Activated CD4-positive, alpha-beta memory T cell treated with anti-CD3 and anti-CD28 coated beads, Interleukin-2, amount 10 ng/mL, durations not matched to agents 7 days and 5 days (primary cell): Measurements from ENCODE around the gene ANKRD36. TPM values are rescaled to one million over a fixed set of nuclear protein-coding genes. Genes with fewer than 3 reads are reported as not detected.
"Not testable (repeated sequence)": the region's sequence is repeated elsewhere in the genome, so short reads cannot be mapped to it uniquely, and the experiment has no call there.

Experiments
- CTCF ChIA-PET: fragments of 350-600 bp; sonication (Branson Sonifier 250); formaldehyde crosslinking; loops from one replicate; lab custom pipeline; 2021; ENCODE audit warnings: antibody characterized with exemption, inconsistent platforms; lab: Charles Lee
- POLR2A ChIA-PET: fragments of 350-600 bp; sonication (Branson Sonifier 250); formaldehyde crosslinking; loops from one replicate; lab custom pipeline; 2021; ENCODE audit warnings: antibody characterized with exemption; lab: Charles Lee
- DNase-seq: peaks from one replicate; pipeline ENCODE4 v3.0.0-alpha.2; 2020
- H3K27ac Mint-ChIP-seq: one replicate; pipeline ENCODE4 v1.8.0; 2021; ENCODE audit warnings: mild to moderate bottlenecking, mixed read lengths
- H3K27me3 Mint-ChIP-seq: one replicate; pipeline ENCODE4 v1.8.0; 2021; ENCODE audit warnings: mixed read lengths
- H3K36me3 Mint-ChIP-seq: one replicate; pipeline ENCODE4 v1.8.0; 2021; ENCODE audit warnings: low read depth, mixed read lengths
- H3K4me1 Mint-ChIP-seq: one replicate; pipeline ENCODE4 v1.8.0; 2021; ENCODE audit warnings: mixed read lengths
- H3K4me3 Mint-ChIP-seq: one replicate; pipeline ENCODE4 v1.8.0; 2021; ENCODE audit warnings: mild to moderate bottlenecking, mixed read lengths
- H3K9me3 Mint-ChIP-seq: one replicate; pipeline ENCODE4 v1.8.0; 2021; ENCODE audit warnings: mixed read lengths
- total RNA-seq, 2 experiments: library from RNA; stranded (reverse); gene quantifications; one replicate each; pipeline ENCODE4 v1.2.3, GENCODE V29; 2021

The ANKRD36 gene
- total RNA-seq = 10 to 100 TPM; 45.1 to 51.1 TPM

GRCh38 chr2:97113050-97113881, at the start of gene ANKRD36:
Gene ANKRD36, plus strand, starts transcription at chr2:97113153. Its CDS starts 587 bp downstream, at chr2:97113740.
- CTCF ChIA-PET = interaction anchor here (0.6 to 4.0 kb wide), 11 partner anchors 17 to 575 kb away, joined by 3 to 42 read pairs (median 5); partner anchors contain the start of genes ANKRD39 and CNNM3
- POLR2A ChIA-PET = interaction anchor here (1.0 to 2.9 kb wide), 6 partner anchors 17 to 297 kb away, joined by 3 to 23 read pairs (median 11); partner anchors contain the start of genes ANKRD39, CNNM3 and SEMA4C
- peak; percentile 89 for DNase-seq
- H3K4me1 Mint-ChIP-seq = peaks cover 11% of the 10 kb centered on the region
- H3K9me3 Mint-ChIP-seq, H3K36me3 Mint-ChIP-seq: not testable (repeated sequence)
- H3K27ac Mint-ChIP-seq = peak within 1 kb of the TSS; percentile 99
- H3K27me3 Mint-ChIP-seq = peaks cover 20% of the 10 kb centered on the region
- H3K4me3 Mint-ChIP-seq = peak within 1 kb of the TSS; percentile 97

- POLR2A ChIA-PET, CTCF ChIA-PET: not testable (repeated sequence)
These were observed 46.9 kb upstream of the ANKRD36 start for GRCh38 chr2:97066030-97066429.

GRCh38 chr2:97067279-97068004, 45.5 kb upstream of the ANKRD36 start:
- ChIA-PET POLR2A (no interaction called here), CTCF (no interaction called here)
- DNase-seq = no peak
- Mint-ChIP-seq H3K4me1 (no peaks in the 10 kb centered on the region), H3K27me3 (peaks cover 25% of the 10 kb centered on the region), H3K9me3 (no peaks in the 10 kb centered on the region), H3K36me3 (no peaks in the 10 kb centered on the region), H3K4me3 (no peak overlapping the region), H3K27ac (no peak overlapping the region)

More at GRCh38 chr2:97066030-97066429, 46.9 kb upstream of the ANKRD36 start:
- not testable (repeated sequence) for H3K27ac Mint-ChIP-seq, H3K9me3 Mint-ChIP-seq, DNase-seq, H3K36me3 Mint-ChIP-seq, H3K4me1 Mint-ChIP-seq, H3K4me3 Mint-ChIP-seq
- peaks cover 27% of the 10 kb centered on the region for H3K27me3 Mint-ChIP-seq

GRCh38 chr2:97068074-97068473, 44.9 kb upstream of the ANKRD36 start:
- ChIA-PET POLR2A (no interaction called here), CTCF (no interaction called here)
- no peak for DNase-seq
- Mint-ChIP-seq H3K4me1 (no peaks in the 10 kb centered on the region), H3K27ac (no peak overlapping the region), H3K27me3 (peaks cover 21% of the 10 kb centered on the region), H3K4me3 (no peak overlapping the region), H3K9me3 (no peaks in the 10 kb centered on the region), H3K36me3 (no peaks in the 10 kb centered on the region)

DNA sequence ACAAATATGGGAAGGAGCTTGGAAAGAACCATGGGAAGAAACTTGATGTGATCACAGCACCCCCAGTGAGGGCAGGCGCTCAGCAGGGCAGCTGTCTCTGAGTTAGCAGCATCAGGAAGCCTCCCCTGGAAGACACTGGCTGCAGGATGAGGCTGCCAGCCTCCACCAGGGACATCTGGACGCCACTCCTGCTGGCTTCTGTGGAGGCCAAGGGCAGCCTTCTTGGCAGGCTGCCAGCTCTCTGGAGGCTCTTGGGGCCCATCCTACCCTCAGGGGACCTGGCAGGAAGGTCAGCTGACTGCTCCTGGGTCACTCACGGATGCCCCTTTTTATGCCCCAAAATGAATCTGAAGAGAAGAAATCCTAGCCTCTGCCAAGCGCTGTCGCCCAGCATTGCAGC, 44.2 kb upstream of the ANKRD36 start:
- H3K27ac Mint-ChIP-seq, POLR2A ChIA-PET, H3K36me3 Mint-ChIP-seq, DNase-seq, H3K4me1 Mint-ChIP-seq, H3K9me3 Mint-ChIP-seq, H3K4me3 Mint-ChIP-seq, CTCF ChIA-PET: not testable (repeated sequence)
- H3K27me3 Mint-ChIP-seq = peaks cover 21% of the 10 kb centered on the region

- H3K27ac Mint-ChIP-seq, H3K4me1 Mint-ChIP-seq, POLR2A ChIA-PET, H3K36me3 Mint-ChIP-seq, H3K9me3 Mint-ChIP-seq, H3K4me3 Mint-ChIP-seq, CTCF ChIA-PET, DNase-seq: not testable (repeated sequence)
- peaks cover 17% of the 10 kb centered on the region for H3K27me3 Mint-ChIP-seq
These were observed 42.0 kb upstream of the ANKRD36 start for GRCh38 chr2:97070915-97071314.

GRCh38 chr2:97077213-97077612, 35.7 kb upstream of the ANKRD36 start:
- CTCF ChIA-PET, H3K9me3 Mint-ChIP-seq, POLR2A ChIA-PET, H3K4me3 Mint-ChIP-seq, H3K4me1 Mint-ChIP-seq, H3K27ac Mint-ChIP-seq, DNase-seq, H3K27me3 Mint-ChIP-seq, H3K36me3 Mint-ChIP-seq: not testable (repeated sequence)

GRCh38 chr2:97080855-97081254, 32.1 kb upstream of the ANKRD36 start:
- DNase-seq, H3K4me1 Mint-ChIP-seq, H3K27ac Mint-ChIP-seq, CTCF ChIA-PET, H3K4me3 Mint-ChIP-seq, POLR2A ChIA-PET, H3K36me3 Mint-ChIP-seq, H3K27me3 Mint-ChIP-seq, H3K9me3 Mint-ChIP-seq: not testable (repeated sequence)

GRCh38 chr2:97082206-97082605, 30.7 kb upstream of the ANKRD36 start:
- DNase-seq, H3K4me1 Mint-ChIP-seq, H3K27ac Mint-ChIP-seq, POLR2A ChIA-PET, H3K27me3 Mint-ChIP-seq, H3K9me3 Mint-ChIP-seq, CTCF ChIA-PET, H3K4me3 Mint-ChIP-seq, H3K36me3 Mint-ChIP-seq: not testable (repeated sequence)

DNA sequence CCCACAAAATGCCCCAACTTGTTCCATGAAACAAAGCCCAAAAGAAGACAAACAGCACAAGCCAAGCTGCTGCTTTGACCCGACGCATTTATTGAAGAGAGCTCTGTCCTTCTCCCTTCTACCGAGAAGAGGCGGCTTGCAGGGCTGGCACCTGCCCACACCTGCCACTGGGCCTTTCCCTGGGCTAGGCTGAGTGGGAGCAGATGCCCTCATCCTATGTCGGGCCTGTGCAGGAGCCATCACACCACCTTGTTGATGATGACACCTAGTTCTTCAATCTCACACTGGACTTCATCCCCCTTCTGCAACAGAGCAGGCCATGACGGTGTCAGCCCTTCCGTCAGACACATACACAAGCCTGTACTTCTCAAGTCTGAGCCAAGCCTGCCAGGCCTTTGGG, 29.4 kb upstream of the ANKRD36 start:
- POLR2A ChIA-PET, H3K4me3 Mint-ChIP-seq, H3K27ac Mint-ChIP-seq, H3K27me3 Mint-ChIP-seq, CTCF ChIA-PET, H3K9me3 Mint-ChIP-seq, H3K4me1 Mint-ChIP-seq, DNase-seq, H3K36me3 Mint-ChIP-seq: not testable (repeated sequence)

DNA sequence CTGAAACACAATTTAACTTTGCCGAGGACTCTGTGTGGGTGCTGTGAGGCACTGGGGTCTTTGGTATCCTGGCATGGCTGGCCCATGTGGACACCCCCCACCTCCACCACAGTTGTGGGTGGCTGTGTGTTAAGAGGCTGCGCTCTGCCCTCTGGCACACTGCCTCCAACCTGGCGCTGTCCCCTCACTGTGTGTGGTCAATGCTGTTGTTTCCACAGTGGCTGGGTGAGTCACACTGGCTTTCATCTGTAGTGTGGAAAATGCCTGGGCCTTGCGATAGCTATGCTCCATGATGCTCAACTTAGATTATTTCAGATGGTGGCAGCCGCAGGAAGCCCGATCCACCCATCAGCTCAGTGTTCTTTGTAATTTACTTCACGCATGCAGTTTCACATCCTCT, 27.9 kb upstream of the ANKRD36 start:
- H3K4me1 Mint-ChIP-seq, CTCF ChIA-PET, POLR2A ChIA-PET, H3K27me3 Mint-ChIP-seq, DNase-seq, H3K9me3 Mint-ChIP-seq, H3K27ac Mint-ChIP-seq, H3K36me3 Mint-ChIP-seq, H3K4me3 Mint-ChIP-seq: not testable (repeated sequence)

GRCh38 chr2:97088706-97089105, 24.2 kb upstream of the ANKRD36 start:
- POLR2A ChIA-PET, CTCF ChIA-PET, H3K36me3 Mint-ChIP-seq, H3K4me3 Mint-ChIP-seq, H3K27me3 Mint-ChIP-seq, H3K27ac Mint-ChIP-seq, DNase-seq, H3K9me3 Mint-ChIP-seq, H3K4me1 Mint-ChIP-seq: not testable (repeated sequence)

DNA sequence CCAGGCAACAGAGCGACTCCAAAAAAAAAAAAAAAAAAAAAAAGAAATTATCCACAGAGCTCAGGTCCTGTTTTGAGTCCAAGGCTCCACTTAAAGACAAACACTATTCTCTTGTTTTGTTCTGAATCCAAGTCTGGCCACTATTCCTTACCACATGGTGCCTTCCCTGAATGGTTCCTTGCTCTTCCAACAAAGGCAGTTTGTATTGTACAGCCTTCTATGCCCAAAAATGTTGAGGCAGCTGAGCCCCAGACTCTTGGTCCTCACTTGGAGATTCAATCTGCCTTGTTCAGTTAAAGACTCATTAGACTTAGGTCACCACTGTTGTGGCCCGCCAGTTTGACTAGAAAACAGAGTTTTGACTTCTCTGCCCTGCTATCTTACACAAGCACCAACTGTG, 20.0 kb upstream of the ANKRD36 start:
- CTCF ChIA-PET, H3K36me3 Mint-ChIP-seq, H3K27ac Mint-ChIP-seq, POLR2A ChIA-PET, H3K9me3 Mint-ChIP-seq, H3K4me3 Mint-ChIP-seq, H3K27me3 Mint-ChIP-seq, DNase-seq: not testable (repeated sequence)
- H3K4me1 Mint-ChIP-seq = peaks cover 10% of the 10 kb centered on the region
